GM21825 (cell line): ENCODE data around the gene MEI4.

Experiments
- ATAC-seq: cut with Tn5 transposase; IDR thresholded peaks from one replicate; pipeline ENCODE4 v1.9.1; 2021; ENCODE audit warnings: mild to moderate bottlenecking, moderate library complexity; ENCODE audit not compliant: unreplicated experiment

MEI4 gene

GRCh38 chr6:77930952-77931351 is 278.1 kb downstream of the MEI4 start:
- no peak for ATAC-seq

- no peak for ATAC-seq
Observed at GRCh38 chr6:77962070-77962469, 309.2 kb downstream of the MEI4 start.

GRCh38 chr6:77965449-77965848 is 312.6 kb downstream of the MEI4 start:
- no peak for ATAC-seq

GRCh38 chr6:77972334-77972733 is 319.5 kb downstream of the MEI4 start:
- ATAC-seq: no peak
